GM12878 (cell line): ENCODE results near the gene BDKRB2. TPM values are rescaled to one million over a fixed set of nuclear protein-coding genes. Genes with fewer than 3 reads are reported as not detected.

Source experiments
- ATAC-seq: fragments of 200-7000 bp; cut with Tn5 transposase; 3 replicates; pipeline ENCODE4 v1.9.1; 2020; ENCODE audit warnings: mild to moderate bottlenecking, moderate library complexity
- BruUV-seq: library from RNA; stranded (reverse); fragments of 400-500 nt; replicated peaks from 2 replicates; lab custom pipeline; 2021; lab: Mats Ljungman, UMichigan
- CTCF ChIA-PET: fragments of 300-600 bp; sonication (Branson Sonifier 250); formaldehyde crosslinking; extraction: SDS; loops from one replicate; lab custom pipeline; 2021; ENCODE audit warnings: inconsistent platforms; lab: Yijun Ruan, JAX
- POLR2A ChIA-PET: fragments of 350-600 bp; formaldehyde crosslinking; extraction: SDS; loops from one replicate; lab custom pipeline; 2021; ENCODE audit warnings: inconsistent platforms; lab: Charles Lee
- RAD21 ChIA-PET: fragments of 300-600 bp; sonication (Branson Sonifier 250); formaldehyde crosslinking; loops from one replicate; lab custom pipeline; 2023; ENCODE audit warnings: antibody characterized with exemption; ENCODE audit not compliant: unreplicated experiment; lab: Charles Lee
- SMC1A ChIA-PET: fragments of 300-600 bp; sonication (Branson Sonifier 250); formaldehyde crosslinking; loops from one replicate; lab custom pipeline; 2023; ENCODE audit not compliant: unreplicated experiment, uncharacterized antibody; lab: Charles Lee
- DNase-seq: peaks from one replicate; pipeline ENCODE4 v3.0.0-alpha.2; 2011; ENCODE audit warnings: low read depth, low spot score
- FAIRE-seq: peaks from 3 replicates; lab custom pipeline; 2011; peaks lifted over from hg19 to GRCh38; lab: Jason Lieb, UNC
- H2AFZ ChIP-seq: 2 replicates; pipeline ENCODE4 v1.6.0; 2011; ENCODE audit warnings: low read depth, low read length, control low read depth; ENCODE audit not compliant: control insufficient read depth
- H3K27ac ChIP-seq: 2 replicates; pipeline ENCODE4 v1.5.1; 2011; ENCODE audit warnings: control low read depth; ENCODE audit not compliant: control insufficient read depth, insufficient read depth
- H3K27me3 ChIP-seq, 2 experiments: replicated peaks in 1 of 2; 2 replicates each; pipeline versions ENCODE4 v1.6.0 to v1.6.1; 2011; ENCODE audit warnings: low read length in 1 of 2; ENCODE audit not compliant: control insufficient read depth in 2 of 2, insufficient read depth in 2 of 2
- H3K36me3 ChIP-seq, 2 experiments: 2 replicates each; pipeline ENCODE4 v1.5.1; 2011; ENCODE audit warnings: low read length in 1 of 2; ENCODE audit not compliant: control insufficient read depth in 2 of 2, insufficient read depth in 2 of 2
- H3K4me1 ChIP-seq: 2 replicates; pipeline ENCODE4 v1.6.1; 2011; ENCODE audit warnings: mild to moderate bottlenecking, low read length, moderate library complexity, mixed read lengths; ENCODE audit not compliant: control insufficient read depth, insufficient read depth
- H3K4me2 ChIP-seq: 2 replicates; pipeline ENCODE4 v1.6.0; 2011; ENCODE audit warnings: control low read depth; ENCODE audit not compliant: control insufficient read depth, insufficient read depth
- H3K4me3 ChIP-seq: fragments of 200-600 bp; sonication (generic); 2 replicates; pipeline ENCODE4 v1.5.1; 2016
- H3K79me2 ChIP-seq: 2 replicates; pipeline ENCODE4 v1.6.0; 2011; ENCODE audit warnings: low read length; ENCODE audit not compliant: control insufficient read depth, insufficient read depth
- H3K9ac ChIP-seq: 2 replicates; pipeline ENCODE4 v1.8.0; 2011; ENCODE audit warnings: low read length, control low read depth, mixed read lengths; ENCODE audit not compliant: control insufficient read depth, insufficient read depth
- H3K9me3 ChIP-seq: replicated peaks from 3 replicates; pipeline ENCODE4 v1.5.1; 2011; ENCODE audit warnings: mild to moderate bottlenecking, low read length; ENCODE audit not compliant: control insufficient read depth, insufficient read depth
- H4K20me1 ChIP-seq: 2 replicates; pipeline ENCODE4 v1.6.0; 2011; ENCODE audit not compliant: control insufficient read depth, insufficient read depth
- ASH2L ChIP-seq: fragments of 300-600, 200-600 bp; sonication (generic); IDR thresholded peaks from 2 replicates; pipeline ENCODE4 v1.6.1; 2017; ENCODE audit warnings: low read depth, mild to moderate bottlenecking, borderline replicate concordance
- BCL3 ChIP-seq: IDR thresholded peaks from 2 replicates; pipeline ENCODE4 v1.6.1; 2011; ENCODE audit warnings: borderline replicate concordance, low read depth, mild to moderate bottlenecking, moderate library complexity, low read length; ENCODE audit not compliant: insufficient read depth, poor library complexity, severe bottlenecking
- BMI1 ChIP-seq: fragments of 450-650 bp; IDR thresholded peaks from 2 replicates; pipeline ENCODE4 v1.6.1; 2016; ENCODE audit warnings: mild to moderate bottlenecking, moderate library complexity, borderline replicate concordance
- CBX3 ChIP-seq: fragments of 200-600 bp; sonication (generic); IDR thresholded peaks from 2 replicates; pipeline ENCODE4 v1.6.1; 2016; ENCODE audit warnings: low read depth, borderline replicate concordance
- HCFC1 ChIP-seq: fragments of 150-350 bp; IDR thresholded peaks from 2 replicates; pipeline ENCODE4 v1.6.1; 2014; ENCODE audit warnings: low read length
- JUND ChIP-seq: IDR thresholded peaks from 2 replicates; pipeline ENCODE4 v1.6.1; 2012; ENCODE audit warnings: low read depth, mild to moderate bottlenecking, low read length, improper control_type of control experiment, moderate library complexity
- MYB ChIP-seq: fragments of 150-350 bp; IDR thresholded peaks from 2 replicates; pipeline ENCODE4 v1.6.1; 2014; ENCODE audit warnings: mild to moderate bottlenecking, low read depth, low read length, borderline replicate concordance
- NFYB ChIP-seq: IDR thresholded peaks from 2 replicates; pipeline ENCODE4 v1.6.1; 2011; ENCODE audit warnings: low read depth, mild to moderate bottlenecking, low read length, improper control_type of control experiment, moderate library complexity; ENCODE audit not compliant: insufficient read depth
- NR2C1 ChIP-seq: fragments of 450-650 bp; IDR thresholded peaks from 2 replicates; pipeline ENCODE4 v1.6.1; 2017; ENCODE audit warnings: antibody characterized with exemption, mild to moderate bottlenecking, moderate library complexity
- PAX5 ChIP-seq: IDR thresholded peaks from 2 replicates; pipeline ENCODE4 v1.6.1; 2011; ENCODE audit warnings: low read depth, low read length, borderline replicate concordance
- PKNOX1 ChIP-seq: fragments of 450-650 bp; IDR thresholded peaks from 2 replicates; pipeline ENCODE4 v1.6.1; 2016; ENCODE audit warnings: mild to moderate bottlenecking
- POLR2AphosphoS5 ChIP-seq: IDR thresholded peaks from 2 replicates; pipeline ENCODE4 v1.6.1; 2011; ENCODE audit warnings: mild to moderate bottlenecking, low read length, inconsistent platforms
- TCF7 ChIP-seq: IDR thresholded peaks from 2 replicates; pipeline ENCODE4 v1.6.1; 2014; ENCODE audit warnings: antibody characterized with exemption, borderline replicate concordance
- WRNIP1 ChIP-seq: IDR thresholded peaks from 2 replicates; pipeline ENCODE4 v1.6.1; 2011; ENCODE audit warnings: low read depth, low read length, improper control_type of control experiment, borderline replicate concordance
- ZNF24 ChIP-seq: fragments of 450-650 bp; IDR thresholded peaks from 2 replicates; pipeline ENCODE4 v1.6.1; 2017; ENCODE audit warnings: antibody characterized with exemption, mild to moderate bottlenecking
- ZSCAN29 ChIP-seq: fragments of 450-650 bp; IDR thresholded peaks from 2 replicates; pipeline ENCODE4 v1.6.1; 2017; ENCODE audit warnings: mild to moderate bottlenecking, moderate library complexity
- WGBS: methylation state at CpG from one replicate; pipeline ENCODE4 v1.1.6; 2016; ENCODE audit warnings: low lambda C conversion rate; ENCODE audit not compliant: insufficient replicate concordance, insufficient coverage; ENCODE audit errors: missing lambda C conversion rate; 5-methylcytosine and 5-hydroxymethylcytosine counted together
- in situ Hi-C: fragments of 300-500 bp; cut with MboI; formaldehyde crosslinking; loops from 9 replicates; pipeline ENCODE4 v1.14.3; 2018; ENCODE audit warnings: mixed read lengths
- intact Hi-C: fragments of 100-400 bp; cut with micrococcal nuclease; formaldehyde crosslinking; loops from one replicate; pipeline ENCODE4 v1.14.2; 2022; ENCODE audit not compliant: unreplicated experiment
- polyA plus RNA-seq, 11 experiments: library from polyadenylated mRNA; depleted of rRNA in 4 of 11; unstranded in 6 of 11; stranded (reverse) in 5 of 11; fragments of >200 nt; fragmentation: Nextera tagmentation in 4 of 11; fragmentation: Illumina TruSeq in 1 of 11; extraction: Ambion mirVana in 4 of 11; extraction: Trizol in 1 of 11; gene quantifications; 1 replicate in 1 of 11; 2 replicates in 10 of 11; pipeline versions ENCODE4 v1.2.1 to v1.2.3, GENCODE V29; 2011 to 2016; ENCODE audit warnings: inconsistent platforms in 2 of 11, missing spikeins in 2 of 11, low read depth in 1 of 11
- total RNA-seq, 4 experiments: library from RNA; depleted of rRNA in 3 of 4; stranded (reverse); fragments of >200 nt in 3 of 4; fragmentation: Illumina TruSeq in 1 of 4; extraction: Trizol in 1 of 4; gene quantifications; 2 replicates each; pipeline versions ENCODE4 v1.2.1 to v1.2.3, GENCODE V29; 2013 to 2021

BDKRB2 gene
- total and polyA plus RNA-seq, 10 of the 15 experiments (the other 5 are each of a cell fraction or from before 2014, with no cell fraction given) = 0.08 TPM; not detected in 9

- WGBS = 86% methylated on average over 1 of the region's 1 CpG
- Histone ChIP-seq H3K4me3 (no peak overlapping the region), H3K27ac (no peak overlapping the region), H3K4me2 (no peak overlapping the region), H4K20me1 (no peaks in the 10 kb centered on the region), H3K79me2 (no peaks in the 10 kb centered on the region), H3K27me3 (no peaks in the 10 kb centered on the region), H2AFZ (no peak overlapping the region), H3K36me3 (peaks cover 0 to 8% of the 10 kb centered on the region in 2 experiments), H3K9me3 (no peaks in the 10 kb centered on the region), H3K9ac (no peak overlapping the region), H3K4me1 (no peaks in the 10 kb centered on the region)
- FAIRE-seq (no peak), ATAC-seq (no peak), DNase-seq (no peak)
- intact Hi-C loops = no loop called here
- in situ Hi-C loops = no loop called here
- ChIA-PET CTCF (no interaction called here), SMC1A (no interaction called here), RAD21 (no interaction called here), POLR2A (no interaction called here)
- BruUV-seq = no TSS peak
- TF ChIP-seq POLR2AphosphoS5 = no peak
- TF ChIP-seq BMI1 = no peak
- no peak for TF ChIP-seq NR2C1
- no peak for TF ChIP-seq ZSCAN29
- no peak for TF ChIP-seq PAX5
- no peak for TF ChIP-seq TCF7
- no peak for TF ChIP-seq ASH2L
Measured at GRCh38 chr14:96284430-96284829, 79.8 kb downstream of the BDKRB2 start.

GRCh38 chr14:96285667-96286066 is 81.0 kb downstream of the BDKRB2 start:
- DNase-seq = no peak
- Histone ChIP-seq H3K4me3 (no peak overlapping the region), H3K4me2 (no peak overlapping the region), H4K20me1 (no peaks in the 10 kb centered on the region), H3K27ac (no peak overlapping the region), H3K79me2 (no peaks in the 10 kb centered on the region), H3K4me1 (no peaks in the 10 kb centered on the region), H3K36me3 (peaks cover 0 to 11% of the 10 kb centered on the region in 2 experiments), H3K9me3 (no peaks in the 10 kb centered on the region), H3K9ac (no peak overlapping the region), H2AFZ (no peak overlapping the region), H3K27me3 (no peaks in the 10 kb centered on the region)
- no TSS peak for BruUV-seq
- CTCF ChIA-PET = interaction anchor here (1.3 to 2.7 kb wide), 4 partner anchors 9 to 185 kb away, joined by 4 to 11 read pairs (median 5); no protein-coding TSS in a partner anchor
- POLR2A ChIA-PET = no interaction called here
- in situ Hi-C loops = no loop called here
- RAD21 ChIA-PET = no interaction called here
- intact Hi-C loops = no loop called here
- ATAC-seq = no peak
- SMC1A ChIA-PET = interaction anchor here (1.4 to 1.8 kb wide), 2 partner anchors 12 to 187 kb away, joined by 4 to 5 read pairs; no protein-coding TSS in a partner anchor
- 95% methylated on average over 17 of the region's 17 CpGs for WGBS
- FAIRE-seq = no peak
- no peak for TF ChIP-seq JUND
- no peak for TF ChIP-seq ZNF24
- TF ChIP-seq PAX5 = no peak
- no peak for TF ChIP-seq MYB
- TF ChIP-seq NFYB = no peak
- TF ChIP-seq BCL3 = no peak
- TF ChIP-seq CBX3 = no peak
- TF ChIP-seq WRNIP1 = no peak
- TF ChIP-seq HCFC1 = no peak
- no peak for TF ChIP-seq PKNOX1
